ENCODE results near the gene TMEM9. TPM values are rescaled to one million over a fixed set of nuclear protein-coding genes. Genes with fewer than 3 reads are reported as not detected.

TMEM9 gene
- total RNA-seq, 2 experiments from 2014 or later: 28.5 to 35.9 TPM

DNA sequence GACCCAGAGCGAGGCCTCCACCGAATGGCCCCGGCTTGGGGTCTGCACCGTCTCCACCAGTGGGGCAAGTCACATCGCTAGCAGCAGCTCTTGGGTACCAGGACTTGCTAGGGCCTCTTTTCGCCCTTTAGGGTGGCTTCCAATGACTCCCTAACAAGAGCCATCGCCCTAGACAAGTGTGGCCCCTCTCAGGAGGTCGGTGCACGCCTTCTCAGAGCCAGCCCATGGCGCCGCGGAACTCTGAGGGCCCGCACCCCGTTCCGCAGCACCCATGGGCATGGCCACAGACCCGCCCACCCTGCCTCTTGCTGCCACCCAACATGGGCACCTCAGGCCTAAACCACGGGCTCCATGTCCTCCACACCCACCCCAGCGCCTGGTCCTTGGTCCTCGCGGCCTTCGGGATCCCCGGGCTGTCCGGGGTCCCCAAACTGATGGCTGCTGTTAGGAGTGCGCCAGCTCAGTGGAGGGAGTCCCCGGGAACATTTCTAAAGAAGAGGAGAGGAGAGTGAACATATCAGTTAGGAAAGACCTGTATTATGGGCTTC is 38.8 kb downstream of the TMEM9 start:
- no peak for TF ChIP-seq EZH2phosphoT487 (IDR thresholded peaks at IDR 0.05; ENCODE audit: borderline replicate concordance, low read depth, low read length)
- no peak for TF ChIP-seq CTCF (conservative IDR thresholded peaks at IDR 0.05; ENCODE audit: low read length)
- H3K4me1 ChIP-seq (ENCODE audit: insufficient read depth, low read length, poor library complexity, severe bottlenecking): peaks cover 11% of the 10 kb centered on the region
- no peak overlapping the region for H2AFZ ChIP-seq (ENCODE audit: low read length)
- intact Hi-C loops (cut with micrococcal nuclease; ENCODE audit: unreplicated experiment): loop anchor here (5.0 to 10.0 kb wide), 2 partner anchors 68 to 491 kb away; partner anchors contain the start of gene KIF14
- no peak overlapping the region for H3K4me2 ChIP-seq (ENCODE audit: low read length)
- POLR2A ChIA-PET: no interaction called here
- BruUV-seq (replicated peaks): no TSS peak
- no peaks in the 10 kb centered on the region for H3K9me2 ChIP-seq (ENCODE audit: insufficient read depth, low read length)
- H3K36me3 ChIP-seq (ENCODE audit: insufficient read depth, low read length): no peaks in the 10 kb centered on the region
- H4K20me1 ChIP-seq (ENCODE audit: insufficient read depth, low read length): no peaks in the 10 kb centered on the region
- H3K4me3 ChIP-seq (ENCODE audit: low read depth, low read length, poor library complexity, severe bottlenecking): no peak overlapping the region
- no peaks in the 10 kb centered on the region for H3K79me2 ChIP-seq (ENCODE audit: insufficient read depth, low read depth, low read length)
- H3K9me3 ChIP-seq (ENCODE audit: low read length): no peaks in the 10 kb centered on the region
- DNase-seq (ENCODE audit: low spot score): no peak
- no peak overlapping the region for H3K27ac ChIP-seq (ENCODE audit: low read depth, low read length, poor library complexity, severe bottlenecking)
- CTCF ChIA-PET (ENCODE audit: unreplicated experiment): no interaction called here

DNA sequence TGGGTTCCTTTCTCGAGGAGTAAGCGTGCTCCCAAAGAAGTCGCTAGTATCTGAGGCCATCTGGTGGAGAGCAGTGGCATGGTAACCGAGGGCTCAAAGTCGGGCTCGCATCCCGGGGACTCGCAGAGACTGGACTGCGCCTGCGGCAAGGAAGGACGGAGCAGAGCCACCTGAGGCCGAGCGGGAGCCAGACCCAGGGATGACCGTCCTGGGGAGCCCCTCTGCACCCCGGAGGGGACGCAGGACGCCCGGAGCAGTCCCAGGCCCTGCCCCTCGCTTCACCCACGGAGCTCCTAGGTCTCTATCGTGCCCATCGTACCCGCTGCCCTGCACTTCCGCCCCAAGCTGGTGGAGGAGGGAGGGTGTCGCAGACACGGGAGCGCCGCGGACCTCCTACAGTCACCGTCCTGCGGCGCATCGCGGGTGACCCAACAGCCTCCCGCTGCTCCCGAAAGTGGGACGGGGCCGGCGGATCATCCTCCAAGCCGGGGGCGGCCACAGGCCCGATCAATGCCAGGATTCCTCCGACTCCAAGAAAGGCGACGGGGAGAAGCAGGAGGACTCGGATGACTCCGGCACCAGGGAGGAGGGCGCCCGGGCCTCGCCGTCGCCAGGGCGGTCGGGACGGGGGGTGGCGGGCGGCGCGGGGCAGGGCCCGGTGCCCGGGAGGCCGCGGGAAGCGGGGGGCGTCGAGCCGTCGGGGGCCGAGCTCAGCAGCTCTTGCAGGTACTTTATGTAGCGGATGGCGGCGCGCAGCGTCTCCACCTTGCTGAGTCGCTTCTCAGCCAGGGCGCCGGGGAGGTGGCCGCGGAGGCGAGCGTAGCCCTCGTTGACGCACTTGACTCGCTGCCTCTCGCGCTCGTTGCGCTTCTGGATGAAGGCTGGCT is 39.8 kb downstream of the TMEM9 start:
- H4K20me1 ChIP-seq (ENCODE audit: insufficient read depth, low read length): no peaks in the 10 kb centered on the region
- TF ChIP-seq CTCF (conservative IDR thresholded peaks at IDR 0.05; ENCODE audit: low read length) (peak; percentile 73), EZH2phosphoT487 (IDR thresholded peaks at IDR 0.05; ENCODE audit: borderline replicate concordance, low read depth, low read length) (no peak)
- H3K9me3 ChIP-seq (ENCODE audit: low read length): no peaks in the 10 kb centered on the region
- ChIA-PET CTCF (ENCODE audit: unreplicated experiment) (no interaction called here), POLR2A (interaction anchor here (0.7 kb wide), 1 partner anchor 132 kb away, joined by 3 read pairs; no protein-coding TSS in a partner anchor)
- DNase-seq (ENCODE audit: low spot score): peak; percentile 55
- H3K4me1 ChIP-seq (ENCODE audit: insufficient read depth, low read length, poor library complexity, severe bottlenecking): peaks cover 5% of the 10 kb centered on the region
- no peaks in the 10 kb centered on the region for H3K36me3 ChIP-seq (ENCODE audit: insufficient read depth, low read length)
- intact Hi-C loops (cut with micrococcal nuclease; ENCODE audit: unreplicated experiment): loop anchor here (1.0 to 10.0 kb wide), 3 partner anchors 28 to 490 kb away; partner anchors contain the start of gene KIF14
- H2AFZ ChIP-seq (ENCODE audit: low read length): no peak overlapping the region
- H3K4me2 ChIP-seq (ENCODE audit: low read length): no peak overlapping the region
- H3K27ac ChIP-seq (ENCODE audit: low read depth, low read length, poor library complexity, severe bottlenecking): no peak overlapping the region
- no peaks in the 10 kb centered on the region for H3K9me2 ChIP-seq (ENCODE audit: insufficient read depth, low read length)
- BruUV-seq (replicated peaks): no TSS peak
- no peak overlapping the region for H3K4me3 ChIP-seq (ENCODE audit: low read depth, low read length, poor library complexity, severe bottlenecking)
- H3K79me2 ChIP-seq (ENCODE audit: insufficient read depth, low read depth, low read length): no peaks in the 10 kb centered on the region

Measured in OCI-LY7 (cell line).